ENCODE measurements around the gene AJAP1. TPM values are rescaled to one million over a fixed set of nuclear protein-coding genes. Genes with fewer than 3 reads are reported as not detected.

The AJAP1 gene
- total and polyA plus RNA-seq, 2 of the 8 experiments (the other 6 are each of a cell fraction or from before 2014, with no cell fraction given) = 1.9 to 6.2 TPM

- Histone ChIP-seq H3K14ac (ENCODE audit: insufficient read length) (no peak overlapping the region), H3K27ac (ENCODE audit: low read depth, low read length) (no peak overlapping the region), H3K4me2 (ENCODE audit: insufficient read depth in 1 of 2, low read depth in 2 of 2, low read length in 2 of 2) (no peak overlapping the region), H3K18ac (ENCODE audit: extremely low read depth, low read length) (no peak overlapping the region), H2AK5ac (ENCODE audit: low read depth, low read length) (no peak overlapping the region), H4K5ac (ENCODE audit: insufficient read length, low read depth, low read length) (no peak overlapping the region), H3K79me2 (ENCODE audit: control insufficient read depth in 1 of 2, insufficient read depth in 2 of 2, low read length in 2 of 2) (no peaks in the 10 kb centered on the region; a peak in 1 of 4 replicates), H3K9me3 (ENCODE audit: insufficient read depth in 2 of 2, low read depth in 1 of 2, low read length in 1 of 2) (no peaks in the 10 kb centered on the region), H3K9ac (replicated peaks in 1 of 4; ENCODE audit: extremely low read depth in 1 of 4, low read depth in 3 of 4, low read length in 3 of 4) (no peak overlapping the region), H2AFZ (ENCODE audit: low read length) (no peak overlapping the region), H3K4me3 (ENCODE audit: extremely low read depth in 1 of 4, insufficient read depth in 2 of 4, low read depth in 3 of 4, low read length in 4 of 4) (no peak overlapping the region), H3K56ac (replicated peaks; ENCODE audit: insufficient read length, low read depth, low read length) (no peak overlapping the region), H4K91ac (replicated peaks; ENCODE audit: insufficient read length, low read length) (no peak overlapping the region), H2BK12ac (ENCODE audit: low read depth, low read length) (no peak overlapping the region), H4K8ac (ENCODE audit: extremely low read depth, insufficient read depth, low read length) (no peak overlapping the region), H2BK15ac (ENCODE audit: low read length) (no peak overlapping the region; the same call in 1 of the 2 replicates), H2BK120ac (replicated peaks; ENCODE audit: low read depth, low read length) (no peak overlapping the region), H3K23ac (ENCODE audit: insufficient read length) (no peak overlapping the region), H3K79me1 (ENCODE audit: low read depth, low read length) (no peaks in the 10 kb centered on the region; the same call in 1 of the 2 replicates), H3K23me2 (ENCODE audit: low read depth, low read length) (no peaks in the 10 kb centered on the region), H4K20me1 (replicated peaks in 1 of 2; ENCODE audit: control insufficient read depth in 1 of 2, insufficient read depth in 2 of 2, low read length in 2 of 2) (peaks cover 0 to 3% of the 10 kb centered on the region in 2 experiments), H2BK20ac (ENCODE audit: low read length) (no peak overlapping the region), H3K4ac (replicated peaks; ENCODE audit: insufficient read length, low read depth, low read length) (no peak overlapping the region), H3K36me3 (ENCODE audit: control insufficient read depth in 2 of 4, insufficient read depth in 4 of 4, low read length in 3 of 4) (no peaks in the 10 kb centered on the region), H3K27me3 (replicated peaks in 1 of 4; ENCODE audit: control insufficient read depth in 3 of 4, extremely low read depth in 1 of 4, insufficient read depth in 3 of 4, low read length in 3 of 4) (no peaks in the 10 kb centered on the region), H3K4me1 (replicated peaks in 1 of 4; ENCODE audit: control insufficient read depth in 3 of 4, insufficient read depth in 4 of 4, low read length in 3 of 4) (no peaks in the 10 kb centered on the region; a peak in 1 of 7 replicates), H2BK5ac (ENCODE audit: low read depth, low read length) (no peak overlapping the region)
- DNase-seq (ENCODE audit: low read depth in 1 of 2, low spot score in 2 of 2) = no peak
- no peak for FAIRE-seq
- no peak for TF ChIP-seq HDAC6 (IDR thresholded peaks at IDR 0.05; ENCODE audit: low read depth, low read length)
- no peak for TF ChIP-seq CHD2 (IDR thresholded peaks at IDR 0.05; ENCODE audit: low read length)
- TF ChIP-seq SRF (IDR thresholded peaks at IDR 0.05; ENCODE audit: low read depth, low read length) = no peak
- no peak for TF ChIP-seq SIRT6 (IDR thresholded peaks at IDR 0.05; ENCODE audit: low read length)
- no peak for TF ChIP-seq MAFK (IDR thresholded peaks at IDR 0.05; ENCODE audit: low read depth, low read length)
- no peak for TF ChIP-seq BACH1 (IDR thresholded peaks at IDR 0.05; ENCODE audit: low read length)
- no peak for TF ChIP-seq RXRA (IDR thresholded peaks at IDR 0.05; ENCODE audit: insufficient read depth, low read depth, low read length)
- TF ChIP-seq KDM5A (IDR thresholded peaks at IDR 0.05; ENCODE audit: low read length) = no peak
- ChIA-PET POLR2A (ENCODE audit: partially characterized antibody) (no interaction called here), CTCF (ENCODE audit: partially characterized antibody) (interaction anchor here (0.9 to 1.6 kb wide), 3 partner anchors 15 to 124 kb away, joined by 3 to 4 read pairs (median 3); no protein-coding TSS in a partner anchor)
- WGBS, 2 experiments (ENCODE audit: extremely low coverage in 1 of 2, insufficient coverage in 1 of 2, insufficient read length in 1 of 2, insufficient replicate concordance in 2 of 2, low coverage in 1 of 2, low lambda C conversion rate in 2 of 2, missing lambda C conversion rate in 1 of 2) = 92% methylated on average over 16 of the region's 16 CpGs; no CpG with 5 or more reads in 1 of the 2 experiments
Measured at GRCh38 chr1:4702932-4703331, 48.5 kb downstream of the AJAP1 start.

Data from H1 (cell line).